ENCODE results near the gene NLRC4.
"Not testable (repeated sequence)": the region's sequence is repeated elsewhere in the genome, so short reads cannot be mapped to it uniquely, and the experiment has no call there.

Gene NLRC4

DNA sequence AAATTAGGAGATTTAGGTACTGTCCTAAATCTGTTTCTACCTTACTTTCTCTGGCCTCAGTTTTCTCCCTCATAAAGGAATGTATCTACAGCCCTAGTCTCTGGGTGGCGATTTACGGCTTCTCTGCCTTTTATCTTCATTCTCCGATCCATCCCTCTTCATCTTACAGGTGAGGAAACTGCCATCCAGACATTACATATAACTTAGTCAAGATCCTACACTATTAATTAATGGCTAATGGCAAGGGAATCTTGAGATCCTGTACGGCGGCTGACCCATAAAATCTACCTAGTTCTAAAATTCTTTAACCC, 12.6 kb upstream of the NLRC4 start:
- no peak overlapping the region for H3K27ac ChIP-seq (ENCODE audit: low read length)
- no peaks in the 10 kb centered on the region for H3K4me1 ChIP-seq (ENCODE audit: control insufficient read depth, low read depth, low read length)
- H3K9ac ChIP-seq (ENCODE audit: low read length) = peak overlapping the region; percentile 82
- no peaks in the 10 kb centered on the region for H3K36me3 ChIP-seq (ENCODE audit: control insufficient read depth, low read depth, low read length)
- peak overlapping the region; percentile 90 for H3K4me3 ChIP-seq (ENCODE audit: low read length)
- no peaks in the 10 kb centered on the region for H3K27me3 ChIP-seq (ENCODE audit: control insufficient read depth, insufficient read depth, low read length)
- H3K9me3 ChIP-seq (ENCODE audit: control insufficient read depth, low read depth, low read length) = no peaks in the 10 kb centered on the region

GRCh38 chr2:32275790-32276189, 11.1 kb upstream of the NLRC4 start:
- H3K27me3 ChIP-seq (ENCODE audit: control insufficient read depth, insufficient read depth, low read length); H3K27ac ChIP-seq (ENCODE audit: low read length); H3K4me1 ChIP-seq (ENCODE audit: control insufficient read depth, low read depth, low read length); H3K4me3 ChIP-seq (ENCODE audit: low read length); H3K9ac ChIP-seq (ENCODE audit: low read length); H3K9me3 ChIP-seq (ENCODE audit: control insufficient read depth, low read depth, low read length); H3K36me3 ChIP-seq (ENCODE audit: control insufficient read depth, low read depth, low read length): not testable (repeated sequence)

- Histone ChIP-seq H3K27ac (ENCODE audit: low read length) (no peak overlapping the region), H3K9me3 (ENCODE audit: control insufficient read depth, low read depth, low read length) (no peaks in the 10 kb centered on the region), H3K9ac (ENCODE audit: low read length) (no peak overlapping the region), H3K4me3 (ENCODE audit: low read length) (no peak overlapping the region), H3K27me3 (ENCODE audit: control insufficient read depth, insufficient read depth, low read length) (no peaks in the 10 kb centered on the region), H3K4me1 (ENCODE audit: control insufficient read depth, low read depth, low read length) (no peaks in the 10 kb centered on the region), H3K36me3 (ENCODE audit: control insufficient read depth, low read depth, low read length) (no peaks in the 10 kb centered on the region)
These were observed 9.6 kb upstream of the NLRC4 start for GRCh38 chr2:32274289-32274688.

GRCh38 chr2:32272279-32272678, 7.6 kb upstream of the NLRC4 start:
- Histone ChIP-seq H3K27ac (ENCODE audit: low read length) (no peak overlapping the region), H3K9ac (ENCODE audit: low read length) (no peak overlapping the region), H3K4me3 (ENCODE audit: low read length) (no peak overlapping the region), H3K36me3 (ENCODE audit: control insufficient read depth, low read depth, low read length) (no peaks in the 10 kb centered on the region), H3K9me3 (ENCODE audit: control insufficient read depth, low read depth, low read length) (no peaks in the 10 kb centered on the region), H3K27me3 (ENCODE audit: control insufficient read depth, insufficient read depth, low read length) (no peaks in the 10 kb centered on the region), H3K4me1 (ENCODE audit: control insufficient read depth, low read depth, low read length) (no peaks in the 10 kb centered on the region)

GRCh38 chr2:32271063-32271462, 6.4 kb upstream of the NLRC4 start:
- H3K9ac ChIP-seq (ENCODE audit: low read length) = no peak overlapping the region
- no peaks in the 10 kb centered on the region for H3K36me3 ChIP-seq (ENCODE audit: control insufficient read depth, low read depth, low read length)
- H3K9me3 ChIP-seq (ENCODE audit: control insufficient read depth, low read depth, low read length) = no peaks in the 10 kb centered on the region
- no peak overlapping the region for H3K4me3 ChIP-seq (ENCODE audit: low read length)
- H3K27ac ChIP-seq (ENCODE audit: low read length) = no peak overlapping the region
- H3K4me1 ChIP-seq (ENCODE audit: control insufficient read depth, low read depth, low read length) = no peaks in the 10 kb centered on the region
- H3K27me3 ChIP-seq (ENCODE audit: control insufficient read depth, insufficient read depth, low read length) = no peaks in the 10 kb centered on the region

DNA sequence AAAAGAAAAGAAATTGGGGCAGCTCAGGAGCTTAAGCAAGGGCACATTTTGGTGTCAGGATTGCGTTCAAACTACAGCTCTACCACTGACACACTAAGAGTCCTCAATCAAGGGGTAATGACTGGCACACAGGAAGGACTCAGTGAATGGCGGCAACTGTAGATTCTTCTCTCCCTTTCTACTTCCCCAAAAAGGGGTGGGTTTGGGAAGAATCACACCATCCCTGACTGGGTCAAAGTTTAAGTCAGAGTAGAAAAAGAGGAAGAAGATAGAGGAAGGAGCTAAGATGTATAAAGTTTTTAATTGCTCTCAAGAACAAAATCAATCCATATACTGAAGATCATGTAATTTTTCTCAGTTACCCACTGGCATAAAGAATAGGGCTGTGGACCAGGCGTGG, 2.6 kb downstream of the NLRC4 start:
- Histone ChIP-seq H3K27me3 (ENCODE audit: control insufficient read depth, insufficient read depth, low read length) (peaks cover 5% of the 10 kb centered on the region), H3K9ac (ENCODE audit: low read length) (no peak overlapping the region), H3K4me3 (ENCODE audit: low read length) (no peak overlapping the region), H3K27ac (ENCODE audit: low read length) (no peak overlapping the region), H3K9me3 (ENCODE audit: control insufficient read depth, low read depth, low read length) (no peaks in the 10 kb centered on the region), H3K4me1 (ENCODE audit: control insufficient read depth, low read depth, low read length) (no peaks in the 10 kb centered on the region), H3K36me3 (ENCODE audit: control insufficient read depth, low read depth, low read length) (no peaks in the 10 kb centered on the region)

GRCh38 chr2:32260376-32260775, 4.3 kb downstream of the NLRC4 start:
- Histone ChIP-seq H3K27me3 (ENCODE audit: control insufficient read depth, insufficient read depth, low read length) (peaks cover 5% of the 10 kb centered on the region), H3K4me3 (ENCODE audit: low read length) (no peak overlapping the region), H3K9me3 (ENCODE audit: control insufficient read depth, low read depth, low read length) (no peaks in the 10 kb centered on the region), H3K27ac (ENCODE audit: low read length) (no peak overlapping the region), H3K4me1 (ENCODE audit: control insufficient read depth, low read depth, low read length) (no peaks in the 10 kb centered on the region), H3K9ac (ENCODE audit: low read length) (no peak overlapping the region), H3K36me3 (ENCODE audit: control insufficient read depth, low read depth, low read length) (no peaks in the 10 kb centered on the region)

DNA sequence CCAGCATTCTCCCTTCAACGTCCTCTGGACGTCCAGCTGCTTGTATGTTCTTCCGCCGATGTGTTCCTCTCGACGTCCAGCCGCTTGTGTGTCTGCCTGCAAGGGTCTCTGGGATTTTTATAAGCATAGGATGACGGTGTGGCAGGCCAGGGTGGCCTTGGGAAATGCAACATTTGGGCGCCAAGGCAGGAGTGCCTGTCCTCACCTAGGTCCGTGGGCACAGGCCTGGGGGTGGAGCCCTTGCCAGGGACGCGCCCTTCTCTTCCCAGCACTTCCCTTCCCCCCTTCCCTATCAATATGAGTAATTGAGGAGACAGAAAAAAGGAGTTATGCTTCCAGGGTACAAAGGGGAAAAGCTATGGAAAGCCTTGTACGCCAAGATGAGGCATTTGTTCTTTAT, 6.4 kb downstream of the NLRC4 start:
- H3K27me3 ChIP-seq (ENCODE audit: control insufficient read depth, insufficient read depth, low read length) = peaks cover under 1% of the 10 kb centered on the region
- no peaks in the 10 kb centered on the region for H3K36me3 ChIP-seq (ENCODE audit: control insufficient read depth, low read depth, low read length)
- H3K4me3 ChIP-seq (ENCODE audit: low read length) = no peak overlapping the region
- no peaks in the 10 kb centered on the region for H3K4me1 ChIP-seq (ENCODE audit: control insufficient read depth, low read depth, low read length)
- no peaks in the 10 kb centered on the region for H3K9me3 ChIP-seq (ENCODE audit: control insufficient read depth, low read depth, low read length)
- no peak overlapping the region for H3K9ac ChIP-seq (ENCODE audit: low read length)
- H3K27ac ChIP-seq (ENCODE audit: low read length) = no peak overlapping the region

DNA sequence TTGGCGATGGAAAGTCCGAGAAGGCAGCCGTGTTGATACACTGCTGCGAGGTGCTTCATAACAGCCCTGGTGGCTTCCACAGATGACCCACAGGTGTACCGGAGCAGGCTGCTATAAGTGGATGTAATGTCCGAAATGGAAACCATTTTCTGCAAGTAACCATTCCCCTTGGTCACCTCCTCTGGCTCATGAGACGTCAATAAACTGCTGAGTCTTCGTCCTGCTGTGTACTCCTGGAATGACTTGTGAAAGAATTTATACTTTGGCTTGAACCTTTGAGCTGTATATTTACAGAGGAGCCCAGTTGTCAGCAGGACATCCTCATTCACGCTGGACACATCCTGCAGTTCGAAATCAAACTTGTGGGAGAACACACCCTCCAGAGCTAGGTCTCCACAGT, 14.4 kb downstream of the NLRC4 start:
- H3K9me3 ChIP-seq (ENCODE audit: control insufficient read depth, low read depth, low read length) = no peaks in the 10 kb centered on the region

DNA sequence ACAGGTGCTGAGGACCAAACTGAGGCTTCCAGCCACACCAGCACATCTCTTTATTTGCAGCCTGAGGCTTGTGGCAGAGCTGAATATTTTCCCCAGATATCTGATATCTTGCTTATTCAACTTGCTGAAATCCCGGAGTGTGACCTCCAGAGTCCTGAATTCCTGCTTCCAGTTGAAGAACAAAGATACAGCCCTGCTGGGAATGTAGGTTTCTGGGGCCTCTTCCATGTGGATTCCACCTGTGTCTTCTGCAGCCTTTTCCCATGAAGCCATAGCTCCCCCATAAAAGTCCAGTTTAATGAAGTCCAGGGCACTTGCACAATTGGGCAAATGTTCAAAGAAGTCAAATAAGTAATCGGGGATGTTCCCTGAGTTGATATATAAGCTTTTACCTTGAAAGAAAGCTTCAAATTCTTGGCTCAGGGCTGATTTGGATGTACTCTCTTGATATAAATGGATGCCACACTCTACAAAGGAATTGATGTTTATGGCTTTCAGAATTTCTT, 14.9 kb downstream of the NLRC4 start:
- Histone ChIP-seq H3K27ac (ENCODE audit: low read length) (no peak overlapping the region), H3K4me3 (ENCODE audit: low read length) (no peak overlapping the region), H3K9me3 (ENCODE audit: control insufficient read depth, low read depth, low read length) (no peaks in the 10 kb centered on the region), H3K4me1 (ENCODE audit: control insufficient read depth, low read depth, low read length) (no peaks in the 10 kb centered on the region), H3K9ac (ENCODE audit: low read length) (no peak overlapping the region), H3K27me3 (ENCODE audit: control insufficient read depth, insufficient read depth, low read length) (no peaks in the 10 kb centered on the region), H3K36me3 (ENCODE audit: control insufficient read depth, low read depth, low read length) (no peaks in the 10 kb centered on the region)

More for the DNA sequence above, 14.4 kb downstream of the NLRC4 start:
- H3K4me3 ChIP-seq (ENCODE audit: low read length) = no peak overlapping the region
- no peaks in the 10 kb centered on the region for H3K36me3 ChIP-seq (ENCODE audit: control insufficient read depth, low read depth, low read length)
- no peak overlapping the region for H3K27ac ChIP-seq (ENCODE audit: low read length)
- H3K4me1 ChIP-seq (ENCODE audit: control insufficient read depth, low read depth, low read length) = no peaks in the 10 kb centered on the region
- no peaks in the 10 kb centered on the region for H3K27me3 ChIP-seq (ENCODE audit: control insufficient read depth, insufficient read depth, low read length)
- no peak overlapping the region for H3K9ac ChIP-seq (ENCODE audit: low read length)

GRCh38 chr2:32248299-32248698, 16.4 kb downstream of the NLRC4 start:
- H3K36me3 ChIP-seq (ENCODE audit: control insufficient read depth, low read depth, low read length) = no peaks in the 10 kb centered on the region
- no peak overlapping the region for H3K4me3 ChIP-seq (ENCODE audit: low read length)
- no peaks in the 10 kb centered on the region for H3K4me1 ChIP-seq (ENCODE audit: control insufficient read depth, low read depth, low read length)
- no peak overlapping the region for H3K27ac ChIP-seq (ENCODE audit: low read length)
- H3K27me3 ChIP-seq (ENCODE audit: control insufficient read depth, insufficient read depth, low read length) = no peaks in the 10 kb centered on the region
- no peak overlapping the region for H3K9ac ChIP-seq (ENCODE audit: low read length)
- H3K9me3 ChIP-seq (ENCODE audit: control insufficient read depth, low read depth, low read length) = no peaks in the 10 kb centered on the region

DNA sequence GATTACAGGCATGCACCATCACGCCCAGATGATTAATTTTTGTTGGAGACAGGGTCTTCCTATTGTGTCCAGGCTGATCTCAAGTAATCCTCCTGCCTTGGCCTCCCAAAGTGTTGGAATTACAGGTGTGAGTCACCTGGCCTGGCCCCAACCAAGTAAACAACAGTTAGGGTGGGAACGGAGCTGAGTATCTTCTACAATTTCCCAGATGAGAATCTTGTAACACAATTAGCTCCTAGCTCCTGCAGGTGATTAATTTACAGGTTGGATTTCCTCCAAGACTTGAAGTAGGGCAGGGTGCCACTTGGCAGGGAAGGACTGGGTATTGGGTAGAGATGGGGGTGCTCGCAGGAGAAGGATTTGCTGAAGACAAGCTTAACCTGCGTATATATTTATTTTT, 17.8 kb downstream of the NLRC4 start:
- Histone ChIP-seq H3K27me3 (ENCODE audit: control insufficient read depth, insufficient read depth, low read length) (no peaks in the 10 kb centered on the region), H3K9me3 (ENCODE audit: control insufficient read depth, low read depth, low read length) (no peaks in the 10 kb centered on the region), H3K27ac (ENCODE audit: low read length) (no peak overlapping the region), H3K4me3 (ENCODE audit: low read length) (no peak overlapping the region), H3K9ac (ENCODE audit: low read length) (no peak overlapping the region), H3K36me3 (ENCODE audit: control insufficient read depth, low read depth, low read length) (no peaks in the 10 kb centered on the region), H3K4me1 (ENCODE audit: control insufficient read depth, low read depth, low read length) (no peaks in the 10 kb centered on the region)

Data from iPS-18a (cell line).